Stomach (tissue), 9 donors: ENCODE data around the gene EQTN. TPM values are rescaled to one million over a fixed set of nuclear protein-coding genes. Genes with fewer than 3 reads are reported as not detected.
A peak's percentile ranks its signal among the peaks of the same experiment; 100 is the strongest.

Source experiments
- DNase-seq, 2 donors: peaks; one replicate each; pipeline versions ENCODE4 v3.0.0 to v3.0.0-alpha.2; 2013 to 2019
- H3K27ac ChIP-seq, 5 donors: fragments of 200-600 bp in 4 of 5; sonication (generic) in 4 of 5; one replicate each; pipeline ENCODE4 v1.5.1; 2013 to 2019; ENCODE audit warnings: mild to moderate bottlenecking in 1 of 5, moderate library complexity in 1 of 5
- H3K27me3 ChIP-seq, 3 donors: fragments of 200-600 bp; sonication (generic); one replicate each; pipeline ENCODE4 v1.5.1; 2017 to 2019; ENCODE audit warnings: mixed run types in 1 of 3
- H3K36me3 ChIP-seq, 4 donors: fragments of 200-600 bp; sonication (generic); 1 replicate in 3 of 4; 2 replicates in 1 of 4; pipeline ENCODE4 v1.5.1; 2016 to 2019
- H3K4me1 ChIP-seq, 4 donors: fragments of 200-600 bp; sonication (generic); one replicate each; pipeline ENCODE4 v1.5.1; 2016 to 2019
- H3K4me3 ChIP-seq, 4 donors: fragments of 200-600 bp; sonication (generic) in 3 of 4; one replicate each; pipeline ENCODE4 v1.5.1; 2016 to 2019; ENCODE audit warnings: mild to moderate bottlenecking in 1 of 4
- H3K9me3 ChIP-seq, 4 donors: fragments of 200-600 bp; sonication (generic); one replicate each; pipeline ENCODE4 v1.5.1; 2016 to 2019
- CTCF ChIP-seq, 7 experiments: fragments of 450-650 bp in 4 of 7; fragments of 200-600 bp in 3 of 7; sonication (generic) in 3 of 7; IDR thresholded peaks; one replicate each; pipeline ENCODE4 v1.5.1; 2016 to 2019; ENCODE audit warnings: antibody characterized with exemption in 7 of 7, control low read depth in 2 of 7, mild to moderate bottlenecking in 1 of 7
- EP300 ChIP-seq: sonication (generic); formaldehyde crosslinking; IDR thresholded peaks from one replicate; pipeline ENCODE4 v1.6.1; 2017; ENCODE audit warnings: antibody characterized with exemption
- POLR2A ChIP-seq, 4 donors: fragments of 450-650 bp; IDR thresholded peaks; one replicate each; pipeline ENCODE4 v1.6.1; 2016; ENCODE audit warnings: antibody characterized with exemption in 4 of 4, control low read depth in 2 of 4, mild to moderate bottlenecking in 1 of 4, moderate library complexity in 1 of 4
- POLR2AphosphoS5 ChIP-seq, 3 donors: sonication (generic); formaldehyde crosslinking; IDR thresholded peaks; one replicate each; pipeline ENCODE4 v1.6.1; 2016; ENCODE audit warnings: antibody characterized with exemption in 3 of 3
- WGBS, 5 donors: extraction: QIAGEN DNeasy Blood & Tissue Kit in 3 of 5; methylation state at CpG; one replicate each; pipeline versions ENCODE4 v1.1.5 to v1.1.7; 2013 to 2018; 5-methylcytosine and 5-hydroxymethylcytosine counted together
- intact Hi-C: fragments of 100-400 bp; cut with DNase I; formaldehyde crosslinking; loops from one replicate; pipeline ENCODE4 v1.15.1; 2023; ENCODE audit warnings: low total_unique reads
- polyA plus RNA-seq, 3 donors: library from polyadenylated mRNA; stranded (reverse); fragments of 200-250 nt; gene quantifications; one replicate each; pipeline ENCODE4 v1.2.3, GENCODE V29; 2013
- total RNA-seq, 5 donors: library from RNA; depleted of rRNA; stranded (reverse); fragments of >200 nt; gene quantifications; one replicate each; pipeline versions ENCODE4 v1.1.0 to v1.2.3, GENCODE V29; 2014 to 2016
- donor health status: healthy with polysubstance abuse.
- donor health status: Bipolar disorder and iron deficiency.
- donor health status: healthy.

The EQTN gene
- total and polyA plus RNA-seq, 8 donors: 1.0 to 2.4 TPM; not detected in 6

DNA sequence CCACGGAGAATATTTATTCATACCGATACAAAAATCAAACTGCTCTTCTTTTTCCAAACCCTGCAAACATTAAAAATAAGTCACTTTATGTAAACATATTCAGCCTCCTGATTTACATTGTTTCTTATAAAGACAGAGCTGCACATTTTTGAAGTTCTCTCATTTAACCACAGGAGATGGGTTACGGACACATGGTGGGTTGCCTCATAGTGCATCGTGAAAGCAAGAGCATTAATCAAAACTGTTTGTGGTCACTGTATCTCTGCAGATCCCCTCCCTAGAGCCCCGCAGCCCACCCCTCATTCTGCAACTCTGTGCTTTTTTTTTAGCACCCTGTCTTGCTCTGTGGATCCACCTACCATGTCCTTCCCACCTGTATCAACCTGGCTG lies 43.3 kb upstream of the EQTN start:
- H3K4me3 ChIP-seq: no peak overlapping the region
- peaks cover 36 to 50% (median 48%) of the 10 kb centered on the region in 4 donors for H3K4me1 ChIP-seq
- intact Hi-C loops: no loop called here
- TF ChIP-seq CTCF (IDR thresholded peaks at IDR 0.05): no peak
- TF ChIP-seq POLR2A (IDR thresholded peaks at IDR 0.05): no peak
- no peak for TF ChIP-seq EP300
- no peak for TF ChIP-seq POLR2AphosphoS5 (IDR thresholded peaks at IDR 0.05)
- WGBS, 5 donors: 49 to 56% (median 51%) methylated on average over 5 of the region's 5 CpGs
- H3K9me3 ChIP-seq: no peaks in the 10 kb centered on the region
- H3K27ac ChIP-seq: peak overlapping the region in 4 of 5 donors; percentile 19 to 79 (median 71)
- DNase-seq: no peak
- no peaks in the 10 kb centered on the region for H3K36me3 ChIP-seq
- no peaks in the 10 kb centered on the region for H3K27me3 ChIP-seq

- intact Hi-C loops: no loop called here
- peaks cover 36 to 50% (median 48%) of the 10 kb centered on the region in 4 donors for H3K4me1 ChIP-seq
- TF ChIP-seq CTCF (IDR thresholded peaks at IDR 0.05): no peak
- no peaks in the 10 kb centered on the region for H3K9me3 ChIP-seq
- no peaks in the 10 kb centered on the region for H3K27me3 ChIP-seq
- no peaks in the 10 kb centered on the region for H3K36me3 ChIP-seq
- H3K4me3 ChIP-seq: no peak overlapping the region
- 36 to 47% (median 41%) methylated on average over 11 of the region's 11 CpGs for WGBS, 5 donors
- peak overlapping the region; percentile 19 to 79 (median 70) for H3K27ac ChIP-seq
- no peak for DNase-seq
Observed at GRCh38 chr9:27339661-27340284, 42.8 kb upstream of the EQTN start.

DNA sequence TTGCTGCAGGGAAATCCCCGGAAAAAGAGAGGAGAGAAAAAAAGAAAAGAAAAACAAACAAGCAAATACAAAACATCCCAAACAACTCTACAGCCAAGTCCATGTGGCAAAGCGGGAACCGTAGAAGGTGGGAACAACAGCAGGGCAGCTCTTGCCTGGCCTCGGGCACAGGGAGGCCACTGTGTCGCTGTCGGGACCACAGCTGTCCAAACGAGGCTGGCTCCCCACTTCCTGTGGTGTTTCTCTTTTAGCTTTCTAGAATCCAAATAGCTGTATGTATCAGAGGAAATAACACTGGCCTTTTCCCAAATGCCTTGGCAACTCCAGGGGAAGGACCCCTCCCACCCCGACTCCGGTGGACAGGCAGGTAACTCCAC lies 41.6 kb upstream of the EQTN start:
- peak overlapping the region; percentile 25 to 79 (median 70) for H3K27ac ChIP-seq
- DNase-seq: no peak
- H3K27me3 ChIP-seq: no peaks in the 10 kb centered on the region
- no peaks in the 10 kb centered on the region for H3K9me3 ChIP-seq
- WGBS, 5 donors: 45 to 53% (median 49%) methylated on average over 9 of the region's 9 CpGs
- TF ChIP-seq CTCF (IDR thresholded peaks at IDR 0.05) (no peak), POLR2A (IDR thresholded peaks at IDR 0.05) (no peak)
- no peaks in the 10 kb centered on the region for H3K36me3 ChIP-seq
- peak overlapping the region in 1 of 4 donors; percentile 3 for H3K4me3 ChIP-seq
- peaks cover 36 to 55% (median 52%) of the 10 kb centered on the region in 4 donors for H3K4me1 ChIP-seq
- intact Hi-C loops: no loop called here

DNA sequence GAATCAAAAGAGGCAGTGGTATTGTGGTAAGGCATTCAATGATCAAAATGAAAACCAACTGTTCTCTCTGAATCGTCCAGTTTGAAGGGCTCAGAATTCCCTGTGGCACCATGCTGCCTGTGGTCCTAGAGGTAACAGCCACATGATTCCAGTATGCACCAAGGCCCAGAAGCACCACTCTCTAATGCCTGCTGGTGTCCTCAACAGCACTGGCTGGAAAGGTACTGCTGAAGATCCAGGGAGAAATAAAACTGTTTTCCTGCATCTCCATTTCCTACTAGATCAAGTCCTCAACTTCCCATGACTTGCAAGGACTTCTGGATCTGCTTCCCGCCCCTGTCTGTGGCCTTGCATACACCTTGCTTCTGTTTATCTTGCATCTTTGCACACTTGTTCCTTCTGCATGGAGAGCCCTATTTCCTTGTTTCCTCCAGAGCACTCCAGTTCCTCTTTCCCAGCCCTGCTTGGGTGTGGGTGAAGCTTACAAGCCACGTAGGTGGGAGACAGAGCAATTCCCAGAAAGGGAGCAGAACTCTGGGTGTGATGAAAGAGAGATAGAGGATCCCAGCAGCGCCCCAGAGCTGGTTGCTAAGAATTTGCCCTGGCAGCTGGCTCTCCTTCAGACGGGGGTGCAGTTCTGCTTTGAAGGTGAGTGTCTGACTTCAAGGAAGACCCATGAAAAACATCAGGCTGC lies 41.0 kb upstream of the EQTN start:
- Histone ChIP-seq H3K4me1 (peaks cover 36 to 60% (median 56%) of the 10 kb centered on the region in 4 donors), H3K27me3 (no peaks in the 10 kb centered on the region), H3K4me3 (peak overlapping the region in 1 of 4 donors; percentile 3), H3K9me3 (no peaks in the 10 kb centered on the region), H3K27ac (peak overlapping the region; percentile 39 to 79 (median 70)), H3K36me3 (no peaks in the 10 kb centered on the region)
- TF ChIP-seq EP300 (no peak), POLR2AphosphoS5 (IDR thresholded peaks at IDR 0.05) (peak in 2 of 3 donors; percentile 60 to 70)
- intact Hi-C loops: no loop called here
- 30 to 50% (median 41%) methylated on average over 5 of the region's 5 CpGs for WGBS, 5 donors
- peak; percentile 41 to 64 for DNase-seq

GRCh38 chr9:27337236-27337635 lies 40.3 kb upstream of the EQTN start:
- peak overlapping the region in 2 of 5 donors; percentile 72 to 79 for H3K27ac ChIP-seq
- no peak overlapping the region for H3K4me3 ChIP-seq
- 82 to 93% (median 90%) methylated on average over 3 of the region's 3 CpGs for WGBS, 5 donors
- no peak for DNase-seq
- no peak for TF ChIP-seq CTCF (IDR thresholded peaks at IDR 0.05)
- TF ChIP-seq EP300: no peak
- TF ChIP-seq POLR2AphosphoS5 (IDR thresholded peaks at IDR 0.05): no peak
- TF ChIP-seq POLR2A (IDR thresholded peaks at IDR 0.05): no peak
- no peaks in the 10 kb centered on the region for H3K27me3 ChIP-seq
- no peaks in the 10 kb centered on the region for H3K9me3 ChIP-seq
- no peaks in the 10 kb centered on the region for H3K36me3 ChIP-seq
- intact Hi-C loops: no loop called here
- H3K4me1 ChIP-seq: peaks cover 36 to 62% (median 57%) of the 10 kb centered on the region in 4 donors
